Lung (tissue), 12 donors: Measurements from ENCODE around the gene FA2H. TPM values are rescaled to one million over a fixed set of nuclear protein-coding genes. Genes with fewer than 3 reads are reported as not detected.

Source experiments
- ATAC-seq: fragments of 200-7000 bp; cut with Tn5 transposase; one replicate; pipeline ENCODE4 v1.9.1; 2020; ENCODE audit warnings: moderate number of reproducible peaks; ENCODE audit not compliant: insufficient read depth, low FRiP score
- DNase-seq, 3 donors: peaks; one replicate each; pipeline ENCODE4 v3.0.0-alpha.2; 2013 to 2017
- H3K27ac ChIP-seq, 2 donors: one replicate each; pipeline ENCODE4 v1.5.1; 2013; ENCODE audit warnings: mild to moderate bottlenecking in 2 of 2, moderate library complexity in 2 of 2, control low read depth in 1 of 2, inconsistent platforms in 1 of 2, low read depth in 1 of 2, low read length in 1 of 2
- H3K27me3 ChIP-seq, 3 donors: one replicate each; pipeline ENCODE4 v1.5.1; 2013; ENCODE audit warnings: low read length in 2 of 3; ENCODE audit not compliant: control insufficient read depth in 3 of 3, insufficient read depth in 3 of 3
- H3K36me3 ChIP-seq, 4 donors: one replicate each; pipeline ENCODE4 v1.5.1; 2013; ENCODE audit warnings: low read length in 4 of 4, mild to moderate bottlenecking in 1 of 4, moderate library complexity in 1 of 4; ENCODE audit not compliant: control insufficient read depth in 4 of 4, insufficient read depth in 4 of 4
- H3K4me1 ChIP-seq, 5 donors: one replicate each; pipeline ENCODE4 v1.5.1; 2013; ENCODE audit warnings: low read length in 5 of 5, mild to moderate bottlenecking in 2 of 5, moderate library complexity in 1 of 5; ENCODE audit not compliant: control insufficient read depth in 5 of 5, insufficient read depth in 5 of 5
- H3K4me3 ChIP-seq: one replicate; pipeline ENCODE4 v1.5.1; 2013; ENCODE audit warnings: mild to moderate bottlenecking, control low read depth, moderate library complexity
- H3K9ac ChIP-seq, 2 donors: one replicate each; pipeline ENCODE4 v1.5.1; 2013; ENCODE audit warnings: low read length in 2 of 2, control low read depth in 1 of 2; ENCODE audit not compliant: insufficient read depth in 1 of 2
- H3K9me3 ChIP-seq, 4 donors: one replicate each; pipeline ENCODE4 v1.5.1; 2013; ENCODE audit warnings: low read length in 3 of 4, mild to moderate bottlenecking in 1 of 4, moderate library complexity in 1 of 4; ENCODE audit not compliant: control insufficient read depth in 4 of 4, insufficient read depth in 3 of 4
- CTCF ChIP-seq: IDR thresholded peaks from 2 replicates; pipeline ENCODE4 v1.5.1; 2012; ENCODE audit warnings: mild to moderate bottlenecking; ENCODE audit errors: control extremely low read depth, extremely low read depth
- WGBS, 2 donors: extraction: QIAGEN DNeasy Blood & Tissue Kit; methylation state at CpG; one replicate each; pipeline ENCODE4 v1.1.7; 2013; 5-methylcytosine and 5-hydroxymethylcytosine counted together
- polyA plus RNA-seq, 2 donors: library from polyadenylated mRNA; stranded (reverse); fragments of 200-250 nt; gene quantifications; one replicate each; pipeline ENCODE4 v1.2.1, GENCODE V29; 2013
- total RNA-seq, 2 donors: library from RNA; depleted of rRNA in 1 of 2; stranded (reverse); fragments of >200 nt in 1 of 2; gene quantifications; one replicate each; pipeline ENCODE4 v1.2.1, GENCODE V29; 2014 to 2021
- donor health status: control.
- donor health status: control.
- donor health status: Bipolar disorder and iron deficiency.
- donor health status: healthy.
- donor health status: DM: yes; HTN: yes; CAD: no.

The FA2H gene
- total and polyA plus RNA-seq, 4 donors, result 2.1 to 7.1 (median 4.7) TPM

- Histone ChIP-seq H3K36me3 (peaks cover 2 to 19% (median 14%) of the 10 kb centered on the region in 4 donors), H3K4me3 (peak overlapping the region; percentile 45), H3K9ac (peak overlapping the region in 1 of 2 donors; percentile 73), H3K27ac (peak overlapping the region in 1 of 2 donors; percentile 35), H3K27me3 (no peaks in the 10 kb centered on the region), H3K9me3 (no peaks in the 10 kb centered on the region), H3K4me1 (peaks cover 0 to 5% (median 4%) of the 10 kb centered on the region in 5 donors)
- WGBS, 2 donors, result 1 to 2% methylated on average over 23 of the region's 23 CpGs
- no peak for ATAC-seq
- peak; percentile 38 to 55 (median 55) for DNase-seq
- TF ChIP-seq CTCF, result no peak
Observed at GRCh38 chr16:74667255-74667700, 107.3 kb downstream of the FA2H start.

- WGBS, 2 donors, result 0% methylated on average over 63 of the region's 63 CpGs
- no peaks in the 10 kb centered on the region for H3K9me3 ChIP-seq
- no peaks in the 10 kb centered on the region for H3K27me3 ChIP-seq
- peaks cover 0 to 5% (median 4%) of the 10 kb centered on the region in 5 donors for H3K4me1 ChIP-seq
- ATAC-seq, result peak; percentile 100
- H3K27ac ChIP-seq, result peak within 1 kb of the TSS; percentile 35 to 81
- no peak for TF ChIP-seq CTCF
- peak; percentile 98 to 99 (median 99) for DNase-seq
- H3K36me3 ChIP-seq, result peaks cover 2 to 19% (median 12%) of the 10 kb centered on the region in 4 donors
- H3K9ac ChIP-seq, result peak within 1 kb of the TSS; percentile 44 to 73
- H3K4me3 ChIP-seq, result peak within 1 kb of the TSS; percentile 89
Observed at GRCh38 chr16:74666425-74667254, 108.0 kb downstream of the FA2H start, which contains the start of gene RFWD3. RFWD3 (minus strand) TSS chr16:74666877; CDS start chr16:74661449, 5,428 bp downstream.

- Histone ChIP-seq H3K4me1 (peaks cover 0 to 5% (median 4%) of the 10 kb centered on the region in 5 donors), H3K4me3 (peak overlapping the region; percentile 89), H3K27ac (no peak overlapping the region), H3K9me3 (no peaks in the 10 kb centered on the region), H3K9ac (peak overlapping the region; percentile 42 to 44), H3K36me3 (peaks cover 2 to 19% (median 14%) of the 10 kb centered on the region in 4 donors), H3K27me3 (no peaks in the 10 kb centered on the region)
- TF ChIP-seq CTCF, result no peak
- 8 to 9% methylated on average over 8 of the region's 8 CpGs for WGBS, 2 donors
- DNase-seq, result no peak
- no peak for ATAC-seq
Observed at GRCh38 chr16:74666010-74666421, 108.6 kb downstream of the FA2H start.

Other genes with a start within 250 kb of the FA2H start
- gene GLG1, start 167.7 kb downstream of the FA2H start, total RNA-seq, result 100 to 1,000 TPM; 106 to 156 TPM
- gene GLG1, start 167.7 kb downstream of the FA2H start, polyA plus RNA-seq, result 10 to 100 TPM; 24.6 to 49.8 TPM
- gene RFWD3, start 107.9 kb downstream of the FA2H start, total RNA-seq, result 10 to 100 TPM; 14.8 to 23.3 TPM
- gene RFWD3, start 107.9 kb downstream of the FA2H start, polyA plus RNA-seq, result 1 to 10 TPM; 7.4 to 8.1 TPM
- 10 to 100 TPM; 13.1 to 27.6 TPM for gene MLKL, start 74.0 kb downstream of the FA2H start, total RNA-seq
- 10 to 100 TPM; 17.4 to 32.1 TPM for gene MLKL, start 74.0 kb downstream of the FA2H start, polyA plus RNA-seq
- 10 to 100 TPM; 51.2 to 60.1 TPM for gene WDR59, start 210.3 kb upstream of the FA2H start, total RNA-seq
- gene WDR59, start 210.3 kb upstream of the FA2H start, polyA plus RNA-seq, result 10 to 100 TPM; 11.2 to 12.8 TPM
- 10 to 100 TPM; 21.4 to 25.1 TPM for gene ZNRF1, start 224.2 kb upstream of the FA2H start, total RNA-seq
- 10 to 100 TPM in 1 of 2 donors, 1 to 10 TPM in 1; 8.9 to 11.0 TPM for gene ZNRF1, start 224.2 kb upstream of the FA2H start, polyA plus RNA-seq